Left ventricle myocardium inferior (tissue), 1 donor: ENCODE measurements around the gene POU2AF2. TPM values are rescaled to one million over a fixed set of nuclear protein-coding genes. Genes with fewer than 3 reads are reported as not detected.
"Not testable (repeated sequence)": the region's sequence is repeated elsewhere in the genome, so short reads cannot be mapped to it uniquely, and the experiment has no call there.

Experiments used
- DNase-seq: peaks from one replicate; pipeline ENCODE4 v3.0.0-alpha.2; 2020
- H3K27ac ChIP-seq: fragments of 200-600 bp; replicated peaks from 2 replicates; pipeline ENCODE4 v1.8.0; 2021
- H3K27me3 ChIP-seq: fragments of 200-600 bp; 2 replicates; pipeline ENCODE4 v1.8.0; 2021; ENCODE audit warnings: low read depth
- H3K36me3 ChIP-seq: fragments of 200-600 bp; 2 replicates; pipeline ENCODE4 v1.8.0; 2021
- H3K4me1 ChIP-seq: fragments of 200-600 bp; 2 replicates; pipeline ENCODE4 v1.8.0; 2021
- H3K4me3 ChIP-seq: fragments of 200-600 bp; 2 replicates; pipeline ENCODE4 v1.8.0; 2021; ENCODE audit warnings: mild to moderate bottlenecking, moderate library complexity
- H3K9me3 ChIP-seq: fragments of 200-600 bp; replicated peaks from 2 replicates; pipeline ENCODE4 v1.8.0; 2021
- intact Hi-C: fragments of 100-400 bp; cut with micrococcal nuclease; formaldehyde crosslinking; loops from one replicate; pipeline ENCODE4 v1.11.0; 2022
- total RNA-seq: library from RNA; stranded (reverse); fragmentation: NEBNext Ultra II Directional; extraction: Animal tissue kit (Norgen Biotek cat#: 25700); gene quantifications from one replicate; pipeline ENCODE4 v1.2.1, GENCODE V29; 2021
- TF ChIP-seq, protein P1 (sequence below): fragments of 200-600 bp; IDR thresholded peaks from 2 replicates; pipeline ENCODE4 v1.8.0; 2021; ENCODE audit warnings: antibody characterized with exemption, mild to moderate bottlenecking, borderline replicate concordance
- donor health status: DM: no; HTN: yes; CAD: no; lungs with severe emphysema.

Gene POU2AF2
- total RNA-seq, 1 donor from 2014 or later, result not detected

DNA sequence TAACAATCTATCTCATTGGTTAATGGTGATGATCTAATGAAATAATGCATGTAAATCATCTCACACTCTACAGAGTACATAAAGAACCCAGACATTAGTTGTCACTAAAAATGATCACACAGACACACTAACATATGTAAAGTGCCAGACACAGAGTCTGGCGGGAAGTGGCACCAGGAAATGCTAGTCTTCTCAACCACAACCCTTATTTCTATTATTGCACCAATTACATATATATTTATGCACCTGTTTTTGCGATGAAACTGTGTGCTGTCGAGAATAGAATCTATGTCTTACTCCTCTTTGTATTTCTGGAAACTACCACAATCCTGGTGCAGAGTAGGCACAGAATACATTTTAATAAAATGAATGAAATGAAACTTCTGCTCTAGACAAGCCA is 26.9 kb downstream of the POU2AF2 start:
- no peak overlapping the region for H3K4me3 ChIP-seq
- no peak overlapping the region for H3K27ac ChIP-seq
- H3K36me3 ChIP-seq, result no peaks in the 10 kb centered on the region
- no peaks in the 10 kb centered on the region for H3K9me3 ChIP-seq
- no peaks in the 10 kb centered on the region for H3K4me1 ChIP-seq
- TF ChIP-seq, protein P1, sequence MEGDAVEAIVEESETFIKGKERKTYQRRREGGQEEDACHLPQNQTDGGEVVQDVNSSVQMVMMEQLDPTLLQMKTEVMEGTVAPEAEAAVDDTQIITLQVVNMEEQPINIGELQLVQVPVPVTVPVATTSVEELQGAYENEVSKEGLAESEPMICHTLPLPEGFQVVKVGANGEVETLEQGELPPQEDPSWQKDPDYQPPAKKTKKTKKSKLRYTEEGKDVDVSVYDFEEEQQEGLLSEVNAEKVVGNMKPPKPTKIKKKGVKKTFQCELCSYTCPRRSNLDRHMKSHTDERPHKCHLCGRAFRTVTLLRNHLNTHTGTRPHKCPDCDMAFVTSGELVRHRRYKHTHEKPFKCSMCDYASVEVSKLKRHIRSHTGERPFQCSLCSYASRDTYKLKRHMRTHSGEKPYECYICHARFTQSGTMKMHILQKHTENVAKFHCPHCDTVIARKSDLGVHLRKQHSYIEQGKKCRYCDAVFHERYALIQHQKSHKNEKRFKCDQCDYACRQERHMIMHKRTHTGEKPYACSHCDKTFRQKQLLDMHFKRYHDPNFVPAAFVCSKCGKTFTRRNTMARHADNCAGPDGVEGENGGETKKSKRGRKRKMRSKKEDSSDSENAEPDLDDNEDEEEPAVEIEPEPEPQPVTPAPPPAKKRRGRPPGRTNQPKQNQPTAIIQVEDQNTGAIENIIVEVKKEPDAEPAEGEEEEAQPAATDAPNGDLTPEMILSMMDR, result no peak
- DNase-seq, result no peak
- H3K27me3 ChIP-seq, result peaks cover 40% of the 10 kb centered on the region
- intact Hi-C loops, result no loop called here

DNA sequence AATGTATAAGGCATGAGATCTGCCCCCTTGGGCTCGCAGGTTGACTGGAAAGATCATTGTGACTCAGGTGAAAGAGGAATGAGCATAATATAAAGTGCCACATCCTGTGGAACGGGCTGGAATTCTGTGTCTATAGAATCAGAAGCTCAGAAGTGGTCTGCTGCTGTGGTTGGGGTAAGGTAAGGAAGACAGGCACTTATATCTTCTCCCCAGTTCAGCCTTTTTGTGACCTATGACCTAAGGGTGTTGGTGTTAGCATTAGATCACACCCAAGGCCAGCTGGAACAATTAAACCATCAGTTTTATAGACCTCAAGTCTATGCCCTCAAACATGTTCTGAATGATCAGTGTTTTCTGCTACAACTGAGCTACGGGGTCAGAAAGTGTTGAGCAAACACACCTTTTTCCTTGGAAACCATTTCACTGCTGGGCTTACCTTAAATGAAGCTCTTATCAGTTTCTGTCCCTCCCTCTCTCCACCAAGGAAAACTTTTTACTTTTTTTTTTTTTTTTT is 37.1 kb downstream of the POU2AF2 start:
- no peak for DNase-seq
- Histone ChIP-seq H3K4me3 (no peak overlapping the region), H3K9me3 (no peaks in the 10 kb centered on the region), H3K36me3 (no peaks in the 10 kb centered on the region), H3K4me1 (peaks cover 6% of the 10 kb centered on the region), H3K27me3 (no peaks in the 10 kb centered on the region), H3K27ac (no peak overlapping the region)
- intact Hi-C loops, result loop anchor here (2.0 to 5.0 kb wide), 2 partner anchors 145 to 164 kb away; no protein-coding TSS in a partner anchor
- TF ChIP-seq, protein P1, result no peak

DNA sequence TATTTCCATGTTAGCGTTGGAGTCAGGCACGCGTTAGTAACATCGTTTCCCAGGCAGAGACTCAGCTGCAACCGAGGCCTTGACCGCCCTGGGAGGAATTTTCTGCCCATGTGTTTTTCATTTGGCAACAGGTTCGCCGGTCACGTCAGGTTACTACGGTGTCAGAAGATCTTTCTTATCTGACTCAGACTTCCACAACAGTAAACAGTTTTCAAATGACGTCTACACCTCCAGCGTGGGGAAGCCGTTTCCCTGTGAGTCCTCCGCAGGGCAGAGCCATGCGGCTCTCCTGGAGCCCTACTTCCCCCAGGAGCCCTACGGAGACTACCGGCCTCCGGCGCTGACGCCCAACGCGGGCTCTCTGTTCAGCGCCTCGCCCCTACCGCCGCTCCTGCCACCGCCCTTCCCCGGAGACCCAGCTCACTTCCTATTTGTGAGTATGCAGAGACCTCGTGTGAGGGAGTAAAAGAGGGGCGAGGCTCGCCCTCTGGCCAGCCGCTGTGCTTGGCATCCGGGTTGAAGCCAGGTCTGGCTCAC is 38.5 kb downstream of the POU2AF2 start:
- H3K9me3 ChIP-seq, result no peaks in the 10 kb centered on the region
- peak; percentile 18 for DNase-seq
- H3K36me3 ChIP-seq, result no peaks in the 10 kb centered on the region
- no peak overlapping the region for H3K4me3 ChIP-seq
- H3K27ac ChIP-seq, result no peak overlapping the region
- no peaks in the 10 kb centered on the region for H3K27me3 ChIP-seq
- peaks cover 6% of the 10 kb centered on the region for H3K4me1 ChIP-seq
- intact Hi-C loops, result loop anchor here (2.0 to 5.0 kb wide), 2 partner anchors 143 to 163 kb away; no protein-coding TSS in a partner anchor
- TF ChIP-seq, protein P1, result no peak

DNA sequence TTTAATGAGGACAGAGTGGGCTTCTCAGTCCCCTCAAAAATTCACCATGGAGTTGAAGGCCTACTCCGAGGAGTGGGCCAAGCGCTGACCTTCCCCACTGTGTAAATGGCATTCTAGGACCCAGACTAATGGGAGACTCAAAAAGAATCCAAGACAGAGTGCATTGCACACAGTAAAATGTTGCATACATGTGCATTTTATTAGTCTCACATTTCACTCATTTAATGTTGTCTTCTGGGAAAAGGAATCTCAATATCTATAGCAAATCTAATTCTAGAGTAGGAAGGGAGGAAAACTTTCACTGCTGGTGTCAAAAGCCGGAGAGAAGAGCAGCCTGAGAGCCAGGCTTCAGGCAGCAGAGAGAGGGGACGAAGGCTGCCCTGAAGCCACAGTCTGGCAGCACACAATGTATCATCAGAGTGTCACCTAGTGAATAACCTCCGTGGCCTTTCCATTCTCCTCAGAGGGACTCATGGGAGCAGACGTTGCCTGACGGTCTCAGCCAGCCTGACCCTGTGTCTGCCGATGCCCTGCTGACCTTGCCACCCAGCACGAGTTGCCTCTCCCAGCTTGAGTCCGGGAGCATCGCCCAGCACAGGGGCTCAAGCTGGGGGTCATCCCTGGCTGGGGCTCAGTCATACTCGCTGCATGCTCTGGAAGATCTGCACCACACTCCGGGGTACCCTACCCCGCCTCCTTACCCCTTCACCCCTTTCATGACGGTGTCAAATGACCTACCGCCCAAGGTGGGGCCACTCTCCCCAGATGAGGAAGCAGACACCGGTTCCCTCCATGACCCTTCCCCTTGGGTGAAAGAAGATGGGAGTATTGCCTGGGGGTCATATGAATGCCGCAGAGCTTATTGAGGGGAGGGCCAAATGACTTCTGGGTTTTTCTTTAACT is 39.9 kb downstream of the POU2AF2 start:
- no peak for DNase-seq
- Histone ChIP-seq H3K4me1 (peaks cover 6% of the 10 kb centered on the region), H3K27me3 (no peaks in the 10 kb centered on the region), H3K9me3 (no peaks in the 10 kb centered on the region), H3K36me3 (no peaks in the 10 kb centered on the region), H3K27ac (no peak overlapping the region), H3K4me3 (no peak overlapping the region)
- TF ChIP-seq, protein P1, result no peak
- intact Hi-C loops, result no loop called here

DNA sequence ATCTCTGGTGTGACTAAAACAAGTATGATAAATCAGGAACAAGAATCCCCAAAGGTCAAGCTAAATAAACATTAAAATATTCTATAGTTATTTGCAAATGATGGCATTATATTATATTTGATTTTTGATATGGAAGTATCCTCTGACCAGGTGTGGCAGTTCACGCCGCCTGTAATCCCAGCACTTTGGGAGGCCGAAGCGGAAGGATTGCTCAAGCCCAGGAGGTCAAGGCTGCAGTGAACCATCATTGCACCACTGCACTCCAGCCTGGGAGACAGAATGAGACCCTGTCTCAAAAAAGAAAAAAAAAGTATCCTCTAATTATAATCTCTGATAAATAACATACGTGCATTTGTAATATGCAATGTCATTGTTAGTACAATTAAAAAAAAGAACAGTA is 46.2 kb downstream of the POU2AF2 start:
- Histone ChIP-seq H3K4me1 (no peaks in the 10 kb centered on the region), H3K9me3 (no peaks in the 10 kb centered on the region), H3K27ac (no peak overlapping the region), H3K36me3 (no peaks in the 10 kb centered on the region), H3K27me3 (no peaks in the 10 kb centered on the region), H3K4me3 (no peak overlapping the region)
- DNase-seq, result no peak
- intact Hi-C loops, result no loop called here
- TF ChIP-seq, protein P1, result no peak

DNA sequence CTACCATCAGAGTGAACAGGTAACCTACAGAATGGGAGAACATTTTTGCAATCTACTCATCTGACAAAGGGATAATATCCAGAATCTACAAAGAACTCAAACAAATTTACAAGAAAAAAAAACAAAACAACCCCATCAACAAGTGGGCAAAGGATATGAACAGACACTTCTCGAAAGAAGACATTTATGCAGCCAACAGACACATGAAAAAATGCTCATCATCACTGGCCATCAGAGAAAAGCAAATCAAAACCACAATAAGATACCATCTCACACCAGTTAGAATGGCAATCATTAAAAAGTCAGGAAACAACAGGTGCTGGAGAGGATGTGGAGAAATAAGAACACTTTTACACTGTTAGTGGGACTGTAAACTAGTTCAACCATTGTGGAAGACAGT is 46.9 kb downstream of the POU2AF2 start:
- H3K27ac ChIP-seq, intact Hi-C loops, H3K4me1 ChIP-seq, H3K9me3 ChIP-seq, H3K27me3 ChIP-seq, H3K4me3 ChIP-seq, H3K36me3 ChIP-seq, DNase-seq: not testable (repeated sequence)
